Pons (tissue), 1 donor: ENCODE data around the gene GATA2.
A peak's percentile ranks its signal among the peaks of the same experiment; 100 is the strongest.

ENCODE experiments used
- DNase-seq: peaks from one replicate; pipeline ENCODE4 v3.0.0-alpha.2; 2016; ENCODE audit warnings: low spot score

The GATA2 gene

DNA sequence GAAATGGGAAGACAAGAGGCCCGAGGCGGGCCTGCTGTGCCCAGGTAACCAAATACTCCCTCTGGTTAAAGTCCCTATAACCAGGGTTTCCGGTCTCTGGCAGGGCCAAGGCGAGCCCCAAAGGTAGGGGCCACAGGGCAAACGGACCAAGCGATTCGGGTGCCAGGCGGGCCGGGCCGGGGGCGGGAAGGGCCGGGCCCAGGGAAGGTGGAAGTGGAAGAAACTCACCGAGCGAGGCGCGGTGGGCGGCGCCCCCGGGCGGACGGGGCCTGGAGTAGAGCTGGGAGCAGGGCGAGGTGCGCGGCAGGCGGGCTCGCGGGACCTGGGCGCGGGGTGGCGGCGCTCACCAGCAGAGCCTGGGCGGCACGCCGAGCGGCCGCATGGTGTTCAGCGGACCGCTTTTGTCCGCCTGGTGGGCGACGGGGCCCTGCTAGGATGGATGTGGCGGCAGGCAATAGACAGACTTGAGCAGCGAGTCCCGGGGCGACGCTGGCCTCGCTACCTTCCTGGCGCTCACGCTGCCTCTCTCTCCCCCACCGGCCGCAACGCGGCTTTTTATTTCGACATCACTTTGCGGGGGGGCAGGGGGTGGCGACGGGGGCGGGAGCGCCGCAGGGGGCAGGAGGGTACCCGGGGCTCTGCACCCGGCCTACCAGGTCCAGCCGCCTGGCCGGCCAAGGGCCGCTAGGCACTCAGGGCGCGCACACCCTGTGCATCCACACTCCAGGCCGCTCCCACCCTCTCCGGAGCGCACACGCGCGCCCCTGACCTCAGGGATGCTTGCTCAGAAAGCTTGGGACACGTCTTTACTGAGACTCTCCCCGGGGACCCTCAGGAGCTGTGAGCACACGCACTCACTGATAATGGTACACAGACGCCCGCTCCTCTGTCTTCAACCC is at the start of gene GATA2:
Gene GATA2, minus strand, starts transcription at position 531 of the 899 bp plus-strand sequence. CDS start 6,170 bp downstream, outside the sequence.
- no peak for DNase-seq

- DNase-seq, result no peak
Observed at GRCh38 chr3:128541246-128541645, 48.2 kb upstream of the GATA2 start.

GRCh38 chr3:128539376-128539775 is 46.4 kb upstream of the GATA2 start:
- DNase-seq, result no peak

- DNase-seq, result no peak
Observed at GRCh38 chr3:128537091-128537703, 44.2 kb upstream of the GATA2 start.

- DNase-seq, result no peak
Observed at GRCh38 chr3:128532012-128532983, 39.3 kb upstream of the GATA2 start.

DNA sequence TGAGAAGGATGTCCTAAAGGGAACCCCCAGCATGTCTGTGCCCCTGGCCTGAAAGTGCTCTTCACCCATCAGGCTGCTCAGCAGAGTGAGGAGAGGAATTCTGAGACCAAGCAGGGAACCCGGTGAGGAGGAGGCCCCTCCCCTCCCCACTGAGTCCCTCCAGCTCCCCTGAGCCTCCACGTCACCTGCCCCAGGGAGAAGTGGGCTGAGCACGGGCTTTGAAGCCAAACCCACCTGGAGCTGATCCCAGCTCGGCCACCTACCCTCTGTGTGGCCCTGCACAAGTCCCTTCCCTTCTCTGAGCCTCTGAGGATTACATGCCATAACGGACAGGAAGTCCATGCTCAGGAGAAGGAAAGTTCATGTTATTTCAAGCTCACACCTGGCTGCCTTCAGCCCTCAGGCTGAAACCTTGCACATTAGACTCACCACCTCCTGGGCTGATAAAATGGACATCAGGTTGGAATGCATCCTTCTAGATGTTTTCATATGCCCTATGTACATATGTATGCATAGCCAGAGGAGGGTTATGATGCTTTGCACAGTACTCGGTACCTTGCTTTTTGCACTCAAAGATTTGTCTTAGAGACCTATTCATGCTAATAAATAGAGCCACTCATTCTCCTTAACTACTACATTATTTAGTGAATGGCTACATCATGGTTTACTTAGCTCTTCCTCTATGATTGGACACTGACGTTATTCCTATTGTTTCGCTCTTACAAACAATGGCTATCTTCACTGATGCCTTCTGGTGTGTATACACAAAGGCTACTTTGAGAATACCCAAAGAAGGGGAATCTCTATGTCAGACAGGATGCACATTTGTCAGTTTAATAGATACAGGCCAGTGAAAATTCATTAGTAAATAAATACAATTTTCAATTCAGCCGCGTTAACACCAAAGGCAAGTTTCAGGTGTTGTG is 31.6 kb upstream of the GATA2 start:
- peak; percentile 77 for DNase-seq

- DNase-seq, result no peak
Observed at GRCh38 chr3:128523591-128523990, 30.6 kb upstream of the GATA2 start.

DNA sequence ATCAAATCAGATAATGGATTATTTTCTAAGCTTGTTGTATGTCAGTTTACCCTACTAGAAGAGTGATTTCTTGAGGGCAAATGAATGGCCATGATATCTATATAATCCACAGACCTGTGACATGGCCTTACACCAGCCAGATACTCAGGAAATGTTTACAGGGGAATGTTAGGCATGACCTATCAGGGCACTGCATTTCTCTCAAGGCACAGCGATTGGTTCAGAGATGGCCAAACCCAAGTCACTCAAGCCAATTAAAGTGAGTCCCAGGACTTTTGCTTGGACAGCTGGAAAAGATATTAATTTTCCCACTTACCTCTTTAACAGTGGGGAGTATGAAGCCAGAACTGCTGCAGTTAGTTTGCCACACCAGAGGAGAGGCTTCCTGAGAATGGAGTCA is 28.7 kb upstream of the GATA2 start:
- DNase-seq, result no peak

DNA sequence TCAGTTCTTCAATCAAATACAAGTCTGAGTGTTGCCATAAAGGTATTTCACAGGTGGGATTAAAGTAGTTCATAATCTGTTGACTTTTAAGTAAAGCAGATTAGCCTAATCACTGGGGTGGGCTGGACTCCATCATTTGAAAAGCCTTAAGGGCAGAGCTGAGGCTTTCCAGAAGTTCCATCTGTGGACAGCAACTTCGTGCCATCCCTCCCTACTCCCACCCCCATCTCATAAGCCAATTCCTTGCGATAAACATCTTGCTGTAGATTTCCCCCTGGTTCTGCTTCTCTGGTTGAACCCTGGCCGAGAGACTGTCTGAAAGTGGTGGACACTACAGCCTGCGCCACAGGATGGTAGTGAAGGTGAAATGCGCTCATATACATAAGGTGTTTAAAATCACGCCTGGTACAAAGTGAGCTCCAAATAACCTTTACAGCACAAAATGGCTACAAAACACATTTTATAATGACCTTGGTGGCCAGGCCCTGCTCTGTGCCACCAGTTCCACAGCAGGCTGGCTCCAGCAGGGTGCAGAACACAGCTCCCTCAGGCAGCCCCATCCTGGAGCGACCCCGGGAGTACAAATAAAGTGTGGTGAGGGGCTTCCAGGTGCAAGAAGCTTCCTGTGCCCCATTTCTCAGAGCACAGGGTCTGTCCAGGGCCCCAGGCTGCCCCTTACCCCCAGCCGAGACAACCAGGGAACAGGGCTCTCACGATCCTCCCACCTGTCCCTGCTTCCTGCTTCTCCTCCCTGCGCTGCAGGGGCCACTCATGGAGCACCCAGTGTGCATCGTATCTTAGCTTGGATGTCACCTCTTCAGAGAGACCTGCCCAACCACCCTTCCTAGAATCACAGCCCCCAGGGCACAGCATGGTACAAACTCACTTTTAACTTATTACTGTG is 25.8 kb upstream of the GATA2 start:
- no peak for DNase-seq

GRCh38 chr3:128517648-128518047 is 24.6 kb upstream of the GATA2 start:
- no peak for DNase-seq

- DNase-seq, result no peak
Observed at GRCh38 chr3:128515967-128516366, 23.0 kb upstream of the GATA2 start.

DNA sequence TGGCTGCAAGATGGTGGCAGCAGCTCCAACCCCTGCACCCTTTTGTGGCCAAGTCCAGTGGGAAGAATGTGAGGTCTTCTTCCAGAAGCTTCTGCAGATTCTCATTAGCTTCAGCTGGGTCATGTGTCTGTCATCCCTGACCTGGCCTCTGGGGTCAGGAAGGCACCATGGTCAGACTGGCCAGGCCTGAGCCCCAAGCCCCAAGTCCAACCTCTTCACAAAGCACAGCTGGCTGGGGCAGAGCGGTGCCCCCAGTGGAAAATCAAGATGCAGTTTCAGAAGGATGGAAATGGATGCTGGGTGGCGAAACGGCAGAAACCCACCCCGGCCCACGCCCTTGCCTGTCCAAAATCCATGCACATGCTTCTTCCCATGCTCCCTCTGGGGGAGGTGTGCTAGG is 15.9 kb upstream of the GATA2 start:
- DNase-seq, result no peak

DNA sequence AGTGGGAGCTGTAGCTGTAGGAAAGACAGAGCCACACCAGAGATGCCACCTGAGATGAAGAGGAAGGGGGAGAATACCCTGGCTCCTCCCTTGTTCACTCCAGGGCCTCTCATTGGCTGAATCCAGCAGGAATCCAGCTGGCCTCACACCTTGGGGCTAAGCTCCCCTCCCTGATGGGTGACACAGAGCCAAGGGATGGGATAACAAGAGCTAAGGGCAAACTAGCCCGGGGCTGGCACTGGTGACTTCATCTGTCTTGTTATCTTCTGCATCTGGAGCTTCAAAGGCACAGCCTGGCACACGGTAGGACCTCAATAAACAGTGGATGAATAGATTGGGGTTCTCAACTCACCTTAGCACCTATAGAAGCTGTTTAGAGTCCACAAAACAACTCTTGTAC is 13.8 kb upstream of the GATA2 start:
- DNase-seq, result no peak

DNA sequence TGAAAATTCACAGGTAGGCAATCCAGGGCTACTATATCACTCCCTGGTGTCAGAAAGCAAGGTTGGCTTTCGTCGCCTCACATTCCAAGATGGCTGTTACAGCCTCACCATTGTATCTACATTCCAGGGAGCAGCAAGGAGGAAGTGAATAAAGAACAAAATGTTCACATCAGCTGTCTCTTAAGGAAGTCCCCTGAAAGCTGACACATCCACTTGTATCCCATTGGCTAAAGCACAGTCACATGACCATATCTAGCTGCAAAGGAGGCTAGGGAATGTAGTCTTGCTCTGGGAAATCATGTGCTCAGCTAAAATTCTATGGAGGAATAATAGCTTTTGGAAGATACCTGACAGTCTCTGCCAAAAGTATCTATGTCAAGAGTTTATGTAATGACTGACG is 12.8 kb upstream of the GATA2 start:
- DNase-seq, result no peak

- no peak for DNase-seq
Observed at GRCh38 chr3:128504963-128505730, 12.1 kb upstream of the GATA2 start.

- no peak for DNase-seq
Observed at GRCh38 chr3:128504533-128504915, 11.5 kb upstream of the GATA2 start.

GRCh38 chr3:128503751-128504532 is 10.9 kb upstream of the GATA2 start:
- DNase-seq, result no peak

DNA sequence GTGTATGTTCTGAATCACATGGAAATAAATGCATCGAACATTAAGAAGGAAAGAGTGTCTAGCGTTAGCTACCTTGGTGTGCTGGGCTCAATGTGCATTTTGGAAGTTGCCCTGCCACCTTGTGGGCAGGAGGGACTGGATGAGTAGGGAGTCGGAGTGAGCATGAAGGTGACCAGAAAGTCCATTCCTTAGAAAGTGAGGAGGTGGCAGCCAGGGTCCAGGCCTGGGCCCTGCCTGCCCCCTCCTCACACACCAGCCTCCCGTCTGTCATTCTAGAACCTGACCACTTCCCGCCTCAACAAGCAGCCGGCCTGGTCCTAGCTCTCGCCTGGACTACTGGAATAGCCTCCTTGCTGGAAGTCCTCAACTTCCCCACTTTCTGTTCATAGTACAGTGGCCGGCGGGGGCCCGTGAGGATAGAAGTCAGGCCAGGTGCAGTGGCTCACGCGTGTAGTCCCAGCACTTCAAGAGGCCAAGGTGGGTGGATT is 10.2 kb upstream of the GATA2 start:
- DNase-seq, result no peak
